SK-N-SH (cell line): ENCODE measurements around the gene PAPLN.

Experiments used
- CTCF ChIP-seq: fragments of 200-600 bp; sonication (generic); IDR thresholded peaks from 2 replicates; pipeline ENCODE4 v1.6.1; 2017; ENCODE audit warnings: antibody characterized with exemption, mild to moderate bottlenecking, moderate library complexity
- MAX ChIP-seq: IDR thresholded peaks from 2 replicates; pipeline ENCODE4 v1.4.0; 2012; ENCODE audit warnings: low read depth
- POLR2AphosphoS5 ChIP-seq: IDR thresholded peaks from 2 replicates; pipeline ENCODE4 v1.6.1; 2012; ENCODE audit warnings: low read depth, low read length
- RFX5 ChIP-seq: IDR thresholded peaks from 2 replicates; pipeline ENCODE4 v1.6.1; 2012; ENCODE audit warnings: mild to moderate bottlenecking, improper control_type of control experiment, low read length
- TCF12 ChIP-seq: IDR thresholded peaks from 2 replicates; pipeline ENCODE4 v1.4.0; 2012
- TF ChIP-seq, protein P1 (sequence below): fragments of 150-350 bp; IDR thresholded peaks from 2 replicates; pipeline ENCODE4 v1.6.1; 2017; ENCODE audit warnings: antibody characterized with exemption, low read length, low read depth, borderline replicate concordance

DNA sequence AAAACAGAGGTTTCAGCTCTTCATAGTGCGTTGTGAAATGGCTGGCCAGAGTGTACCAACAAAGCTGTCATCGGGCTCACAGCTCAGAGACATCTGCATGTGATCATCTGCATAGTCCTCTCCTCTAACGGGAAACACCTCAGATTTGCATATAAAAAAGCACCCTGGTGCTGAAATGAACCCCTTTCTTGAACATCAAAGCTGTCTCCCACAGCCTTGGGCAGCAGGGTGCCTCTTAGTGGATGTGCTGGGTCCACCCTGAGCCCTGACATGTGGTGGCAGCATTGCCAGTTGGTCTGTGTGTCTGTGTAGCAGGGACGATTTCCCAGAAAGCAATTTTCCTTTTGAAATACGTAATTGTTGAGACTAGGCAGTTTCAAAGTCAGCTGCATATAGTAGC is 14.3 kb upstream of the PAPLN start:
- TF ChIP-seq CTCF (no peak), MAX (no peak), POLR2AphosphoS5 (no peak), RFX5 (no peak), TCF12 (no peak)
- TF ChIP-seq, protein P1, sequence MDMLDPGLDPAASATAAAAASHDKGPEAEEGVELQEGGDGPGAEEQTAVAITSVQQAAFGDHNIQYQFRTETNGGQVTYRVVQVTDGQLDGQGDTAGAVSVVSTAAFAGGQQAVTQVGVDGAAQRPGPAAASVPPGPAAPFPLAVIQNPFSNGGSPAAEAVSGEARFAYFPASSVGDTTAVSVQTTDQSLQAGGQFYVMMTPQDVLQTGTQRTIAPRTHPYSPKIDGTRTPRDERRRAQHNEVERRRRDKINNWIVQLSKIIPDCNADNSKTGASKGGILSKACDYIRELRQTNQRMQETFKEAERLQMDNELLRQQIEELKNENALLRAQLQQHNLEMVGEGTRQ = no peak
